Fibroblast of lung (primary cell): ENCODE data around the gene GRAMD1A. TPM values are rescaled to one million over a fixed set of nuclear protein-coding genes. Genes with fewer than 3 reads are reported as not detected.

Experiments
- DNase-seq, 2 donors: peaks; one replicate each; pipeline versions ENCODE4 v3.0.0 to v3.0.0-alpha.2; 2010; ENCODE audit warnings: low read depth in 2 of 2
- H2AFZ ChIP-seq: 2 replicates; pipeline ENCODE4 v1.5.1; 2012; ENCODE audit warnings: low read length, control low read depth, inconsistent platforms
- H3K27ac ChIP-seq: 2 replicates; pipeline ENCODE4 v1.5.1; 2011; ENCODE audit warnings: low read length, control low read depth; ENCODE audit not compliant: insufficient read depth
- H3K27me3 ChIP-seq: 2 replicates; pipeline ENCODE4 v1.5.1; 2011; ENCODE audit warnings: mild to moderate bottlenecking, low read length; ENCODE audit not compliant: control insufficient read depth, insufficient read depth
- H3K36me3 ChIP-seq: 2 replicates; pipeline ENCODE4 v1.5.1; 2011; ENCODE audit warnings: low read length; ENCODE audit not compliant: control insufficient read depth, insufficient read depth
- H3K4me1 ChIP-seq: 2 replicates; pipeline ENCODE4 v1.5.1; 2011; ENCODE audit warnings: low read length; ENCODE audit not compliant: control insufficient read depth, insufficient read depth; ENCODE audit errors: extremely low read depth
- H3K4me2 ChIP-seq: 2 replicates; pipeline ENCODE4 v1.5.1; 2011; ENCODE audit warnings: low read length, control low read depth; ENCODE audit not compliant: insufficient read depth; ENCODE audit errors: extremely low read depth
- H3K4me3 ChIP-seq, 4 experiments: fragments of 200-600 bp in 1 of 4; sonication (generic) in 1 of 4; replicated peaks in 1 of 4; 2 replicates each; pipeline ENCODE4 v1.5.1; 2011 to 2016; ENCODE audit warnings: low read length in 4 of 4, low read depth in 3 of 4, mild to moderate bottlenecking in 3 of 4, control low read depth in 2 of 4, inconsistent platforms in 1 of 4, mixed read lengths in 1 of 4; ENCODE audit not compliant: insufficient read depth in 1 of 4; ENCODE audit errors: control extremely low read depth in 1 of 4
- H3K79me2 ChIP-seq: 2 replicates; pipeline ENCODE4 v1.5.1; 2012; ENCODE audit warnings: mild to moderate bottlenecking, low read length, inconsistent platforms; ENCODE audit not compliant: control insufficient read depth, insufficient read depth
- H3K9ac ChIP-seq: 2 replicates; pipeline ENCODE4 v1.5.1; 2011; ENCODE audit warnings: mild to moderate bottlenecking, low read length, control low read depth; ENCODE audit not compliant: insufficient read depth
- H3K9me3 ChIP-seq: 2 replicates; pipeline ENCODE4 v1.5.1; 2012; ENCODE audit warnings: low read depth, low read length; ENCODE audit not compliant: control insufficient read depth, insufficient read depth
- H4K20me1 ChIP-seq: 2 replicates; pipeline ENCODE4 v1.5.1; 2011; ENCODE audit warnings: low read length; ENCODE audit not compliant: control insufficient read depth, insufficient read depth; ENCODE audit errors: extremely low read depth
- EZH2 ChIP-seq: IDR thresholded peaks from 2 replicates; pipeline ENCODE4 v1.5.1; 2012; ENCODE audit warnings: low read length, control low read depth, mild to moderate bottlenecking; ENCODE audit errors: missing control alignments
- polyA plus RNA-seq, 2 donors: library from polyadenylated mRNA; depleted of rRNA in 1 of 2; stranded (reverse) in 1 of 2; unstranded in 1 of 2; fragments of >200 nt; gene quantifications; 2 replicates each; pipeline ENCODE4 v1.2.1, GENCODE V29; 2011 to 2012; ENCODE audit warnings: missing spikeins in 1 of 2
- total RNA-seq: library from RNA; depleted of rRNA; stranded (reverse); fragments of >200 nt; gene quantifications from 2 replicates; pipeline ENCODE4 v1.2.1, GENCODE V29; 2014
- TF ChIP-seq, protein P1 (sequence below), 2 donors: IDR thresholded peaks in 1 of 2; conservative IDR thresholded peaks in 1 of 2; 1 replicate in 1 of 2; 2 replicates in 1 of 2; pipeline ENCODE4 v1.5.1; 2011 to 2012; ENCODE audit warnings: low read length in 2 of 2, control low read depth in 1 of 2, inconsistent platforms in 1 of 2, low read depth in 1 of 2, mild to moderate bottlenecking in 1 of 2

Gene GRAMD1A
- total and polyA plus RNA-seq, 2 donors (not counting 1 experiment from before 2014, with no cell fraction given) = 21.4 to 24.4 TPM

DNA sequence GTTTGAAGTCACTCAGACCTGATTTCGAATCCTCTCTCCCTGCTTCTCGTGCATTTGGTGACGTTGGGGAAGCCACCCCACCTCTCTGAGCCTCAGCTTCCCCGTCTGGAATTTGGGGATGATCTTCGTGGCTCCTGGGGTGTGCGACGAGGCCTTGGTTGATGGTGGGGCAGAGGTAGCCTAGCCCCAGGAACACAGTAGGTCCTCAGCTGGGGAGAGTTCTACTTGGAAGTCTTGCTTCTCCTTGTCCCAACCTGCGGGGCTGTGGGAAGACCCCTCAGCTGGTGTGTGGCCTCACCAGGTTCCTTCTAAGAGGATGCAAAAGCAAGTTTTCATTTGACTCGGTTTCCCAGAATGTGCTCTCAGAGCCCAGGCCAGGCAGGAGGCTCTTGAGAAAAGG lies 54.5 kb downstream of the GRAMD1A start:
- Histone ChIP-seq H3K9ac (no peak overlapping the region), H3K27me3 (peaks cover 6% of the 10 kb centered on the region), H3K9me3 (no peaks in the 10 kb centered on the region), H2AFZ (no peak overlapping the region), H3K27ac (no peak overlapping the region), H4K20me1 (no peaks in the 10 kb centered on the region), H3K79me2 (no peaks in the 10 kb centered on the region), H3K4me3 (no peak overlapping the region), H3K4me2 (no peak overlapping the region), H3K4me1 (no peaks in the 10 kb centered on the region), H3K36me3 (no peaks in the 10 kb centered on the region)
- DNase-seq = no peak
- no peak for TF ChIP-seq EZH2
- TF ChIP-seq, protein P1, sequence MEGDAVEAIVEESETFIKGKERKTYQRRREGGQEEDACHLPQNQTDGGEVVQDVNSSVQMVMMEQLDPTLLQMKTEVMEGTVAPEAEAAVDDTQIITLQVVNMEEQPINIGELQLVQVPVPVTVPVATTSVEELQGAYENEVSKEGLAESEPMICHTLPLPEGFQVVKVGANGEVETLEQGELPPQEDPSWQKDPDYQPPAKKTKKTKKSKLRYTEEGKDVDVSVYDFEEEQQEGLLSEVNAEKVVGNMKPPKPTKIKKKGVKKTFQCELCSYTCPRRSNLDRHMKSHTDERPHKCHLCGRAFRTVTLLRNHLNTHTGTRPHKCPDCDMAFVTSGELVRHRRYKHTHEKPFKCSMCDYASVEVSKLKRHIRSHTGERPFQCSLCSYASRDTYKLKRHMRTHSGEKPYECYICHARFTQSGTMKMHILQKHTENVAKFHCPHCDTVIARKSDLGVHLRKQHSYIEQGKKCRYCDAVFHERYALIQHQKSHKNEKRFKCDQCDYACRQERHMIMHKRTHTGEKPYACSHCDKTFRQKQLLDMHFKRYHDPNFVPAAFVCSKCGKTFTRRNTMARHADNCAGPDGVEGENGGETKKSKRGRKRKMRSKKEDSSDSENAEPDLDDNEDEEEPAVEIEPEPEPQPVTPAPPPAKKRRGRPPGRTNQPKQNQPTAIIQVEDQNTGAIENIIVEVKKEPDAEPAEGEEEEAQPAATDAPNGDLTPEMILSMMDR (conservative IDR thresholded peaks at IDR 0.05 in 1 of 2, IDR thresholded peaks at IDR 0.05 in 1 of 2; ENCODE audit: low read depth in 1 of 2, low read length in 2 of 2) = no peak

DNA sequence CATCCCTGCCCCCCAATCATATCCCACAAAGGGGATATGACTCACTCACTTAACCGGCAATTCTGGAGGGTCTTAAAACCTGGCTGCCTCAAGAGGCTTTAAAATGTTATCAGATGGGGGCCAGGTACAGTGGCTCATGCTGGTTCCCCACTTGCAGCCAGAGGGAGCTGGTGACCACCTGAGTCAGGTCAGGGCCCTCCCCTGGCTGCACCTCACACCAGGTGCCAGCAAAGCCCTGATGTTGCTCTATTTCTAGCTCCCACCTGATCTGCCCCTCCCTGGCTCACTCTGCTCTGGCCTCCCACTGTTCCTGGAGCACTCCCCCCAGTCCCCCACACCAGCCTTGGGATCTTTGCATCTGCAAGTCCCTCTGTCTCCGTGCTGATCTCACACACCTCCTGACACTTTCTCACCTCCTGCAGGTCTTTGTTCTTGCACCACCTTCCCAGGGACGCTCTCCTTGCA lies 55.6 kb downstream of the GRAMD1A start:
- Histone ChIP-seq H3K4me3 (no peak overlapping the region), H3K79me2 (no peaks in the 10 kb centered on the region)

DNA sequence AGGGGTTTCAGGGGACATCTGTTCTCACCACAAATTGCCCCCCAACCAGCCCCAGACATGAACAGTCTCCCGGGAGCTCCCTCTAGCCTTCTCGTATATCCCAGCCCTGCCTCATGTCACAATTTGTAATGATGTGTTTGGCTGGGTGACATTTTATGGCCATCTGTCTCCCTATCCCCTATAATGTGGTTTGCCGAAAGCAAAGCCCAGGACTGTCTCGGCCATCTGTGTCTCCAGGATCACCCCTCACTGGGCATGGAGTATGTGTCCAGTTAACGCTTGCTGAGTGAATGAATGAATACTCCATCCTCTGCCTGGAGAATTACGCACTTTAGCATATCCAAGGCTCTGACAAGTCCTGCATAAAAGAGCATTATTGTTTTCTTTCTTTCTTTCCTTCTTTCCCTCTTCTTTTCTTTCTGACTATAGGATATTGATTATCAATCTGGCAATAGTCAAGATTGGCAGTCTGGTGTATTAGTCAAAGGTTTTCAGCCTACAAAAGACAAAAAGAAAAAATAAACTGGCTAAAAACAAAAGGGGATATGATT lies 56.5 kb downstream of the GRAMD1A start:
- Histone ChIP-seq H3K27me3 (peaks cover 6% of the 10 kb centered on the region), H3K4me3 (no peak overlapping the region), H3K9ac (no peak overlapping the region), H4K20me1 (no peaks in the 10 kb centered on the region), H3K4me1 (no peaks in the 10 kb centered on the region), H3K27ac (no peak overlapping the region), H3K79me2 (no peaks in the 10 kb centered on the region), H3K36me3 (no peaks in the 10 kb centered on the region), H3K9me3 (no peaks in the 10 kb centered on the region), H3K4me2 (no peak overlapping the region), H2AFZ (no peak overlapping the region)
- no peak for DNase-seq
- TF ChIP-seq EZH2 = peak; percentile 28
- TF ChIP-seq, protein P1 (conservative IDR thresholded peaks at IDR 0.05 in 1 of 2, IDR thresholded peaks at IDR 0.05 in 1 of 2; ENCODE audit: low read depth in 1 of 2, low read length in 2 of 2) = no peak

More for the DNA sequence above, 55.6 kb downstream of the GRAMD1A start:
- no peak for TF ChIP-seq EZH2
- TF ChIP-seq, protein P1 (conservative IDR thresholded peaks at IDR 0.05 in 1 of 2, IDR thresholded peaks at IDR 0.05 in 1 of 2; ENCODE audit: low read depth in 1 of 2, low read length in 2 of 2) = no peak
- H3K4me2 ChIP-seq = no peak overlapping the region
- H3K36me3 ChIP-seq = no peaks in the 10 kb centered on the region
- H2AFZ ChIP-seq = no peak overlapping the region
- H3K27me3 ChIP-seq = peaks cover 6% of the 10 kb centered on the region
- no peaks in the 10 kb centered on the region for H3K9me3 ChIP-seq
- no peaks in the 10 kb centered on the region for H4K20me1 ChIP-seq
- DNase-seq = no peak
- H3K9ac ChIP-seq = no peak overlapping the region
- no peaks in the 10 kb centered on the region for H3K4me1 ChIP-seq
- no peak overlapping the region for H3K27ac ChIP-seq
